ENCODE results near the gene MED14.

DNA sequence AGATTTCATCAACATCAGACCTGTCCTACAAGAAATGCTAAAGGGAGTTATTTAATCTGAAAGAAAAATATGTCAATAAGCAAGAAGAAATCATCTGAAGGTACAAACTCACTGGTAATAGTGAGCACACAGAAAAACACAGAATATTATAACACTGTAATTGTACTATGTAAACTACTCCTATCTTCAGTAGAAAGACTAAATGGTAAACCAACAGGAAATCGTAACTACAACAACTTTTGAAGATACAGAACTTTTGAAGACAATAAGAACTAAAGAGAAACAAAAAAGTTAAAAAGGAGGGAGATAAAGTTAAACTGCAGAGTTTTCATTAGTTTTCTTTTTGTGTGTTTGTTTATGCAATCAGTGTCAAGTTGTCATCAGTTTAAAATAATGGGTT, 12.4 kb downstream of the MED14 start:
- TF ChIP-seq EP300 (IDR thresholded peaks at IDR 0.05; ENCODE audit: borderline replicate concordance in 1 of 2, low read depth in 2 of 2, low read length in 2 of 2) = no peak
- TF ChIP-seq JUND (IDR thresholded peaks at IDR 0.05; ENCODE audit: low read length) = no peak
